SH-SY5Y (cell line): ENCODE results near the gene EVA1C.

ENCODE experiments used
- GATA2 ChIP-seq: IDR thresholded peaks from 2 replicates; pipeline ENCODE4 v1.6.1; 2011; ENCODE audit warnings: mild to moderate bottlenecking, low read depth, low read length
- GATA3 ChIP-seq: IDR thresholded peaks from 2 replicates; pipeline ENCODE4 v1.6.1; 2011; ENCODE audit warnings: low read depth, mild to moderate bottlenecking, low read length, moderate library complexity

DNA sequence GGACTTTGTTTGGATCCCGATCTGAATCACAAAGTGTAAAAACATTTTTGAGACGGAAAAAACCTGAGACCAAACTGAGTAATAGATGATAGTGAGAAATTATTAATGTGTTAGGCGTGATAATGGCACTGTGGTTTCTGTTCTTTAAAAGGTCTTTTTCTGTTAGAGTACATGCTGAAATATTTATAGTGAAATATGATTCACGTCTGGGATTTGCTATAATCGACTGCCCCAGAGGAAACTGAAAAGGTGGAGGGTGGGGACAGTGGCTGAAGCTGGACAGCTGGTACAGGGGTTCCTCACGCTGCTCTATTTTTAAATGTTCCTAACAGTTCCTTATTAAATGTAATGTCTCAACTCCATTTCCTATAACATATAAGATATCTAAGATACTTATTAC lies 30.9 kb upstream of the EVA1C start:
- TF ChIP-seq GATA3 = no peak
- TF ChIP-seq GATA2 = no peak
